ENCODE results near the gene CLMP.

- TF ChIP-seq CTCF (IDR thresholded peaks at IDR 0.05) = no peak
- TF ChIP-seq POLR2A (IDR thresholded peaks at IDR 0.05) = no peak
- no peak for TF ChIP-seq EP300 (IDR thresholded peaks at IDR 0.05)
Measured at GRCh38 chr11:123178186-123178585, 16.9 kb downstream of the CLMP start.

Measured in ovary (tissue), 3 donors.